ENCODE results near the gene PHF24. TPM values are rescaled to one million over a fixed set of nuclear protein-coding genes. Genes with fewer than 3 reads are reported as not detected.
"Not testable (repeated sequence)": the region's sequence is repeated elsewhere in the genome, so short reads cannot be mapped to it uniquely, and the experiment has no call there.

The PHF24 gene
- total RNA-seq, 1 donor from 2014 or later, result not detected

GRCh38 chr9:34996181-34996904 is 38.3 kb downstream of the PHF24 start:
- intact Hi-C loops (cut with micrococcal nuclease), result no loop called here

GRCh38 chr9:34996905-34997279 is 38.8 kb downstream of the PHF24 start:
- intact Hi-C loops (cut with micrococcal nuclease), result no loop called here

- intact Hi-C loops (cut with micrococcal nuclease), result no loop called here
These were observed 39.3 kb downstream of the PHF24 start for GRCh38 chr9:34997379-34997781.

- intact Hi-C loops (cut with micrococcal nuclease), result no loop called here
These were observed 40.2 kb downstream of the PHF24 start for GRCh38 chr9:34998266-34998665.

- intact Hi-C loops (cut with micrococcal nuclease), result no loop called here
These were observed 41.5 kb downstream of the PHF24 start for GRCh38 chr9:34999576-34999975.

- intact Hi-C loops (cut with micrococcal nuclease), result no loop called here
These were observed 42.6 kb downstream of the PHF24 start for GRCh38 chr9:35000535-35001284.

GRCh38 chr9:35001285-35001677 is 43.2 kb downstream of the PHF24 start:
- intact Hi-C loops (cut with micrococcal nuclease), result no loop called here

GRCh38 chr9:35001803-35002502 is 43.9 kb downstream of the PHF24 start:
- intact Hi-C loops (cut with micrococcal nuclease), result no loop called here

- intact Hi-C loops (cut with micrococcal nuclease), result no loop called here
These were observed 44.5 kb downstream of the PHF24 start for GRCh38 chr9:35002623-35003022.

GRCh38 chr9:35004299-35004698 is 46.2 kb downstream of the PHF24 start:
- intact Hi-C loops (cut with micrococcal nuclease), result not testable (repeated sequence)

GRCh38 chr9:35010351-35010958 is 52.4 kb downstream of the PHF24 start:
- intact Hi-C loops (cut with micrococcal nuclease), result no loop called here

GRCh38 chr9:35014517-35014916 is 56.4 kb downstream of the PHF24 start:
- intact Hi-C loops (cut with micrococcal nuclease), result no loop called here

- intact Hi-C loops (cut with micrococcal nuclease), result not testable (repeated sequence)
These were observed 65.4 kb downstream of the PHF24 start for GRCh38 chr9:35023443-35023842.

- intact Hi-C loops (cut with micrococcal nuclease), result no loop called here
These were observed 68.6 kb downstream of the PHF24 start for GRCh38 chr9:35026671-35027070.

- intact Hi-C loops (cut with micrococcal nuclease), result no loop called here
These were observed 69.3 kb downstream of the PHF24 start for GRCh38 chr9:35027374-35027773.

- intact Hi-C loops (cut with micrococcal nuclease), result no loop called here
These were observed 69.8 kb downstream of the PHF24 start for GRCh38 chr9:35027860-35028259.

- intact Hi-C loops (cut with micrococcal nuclease), result no loop called here
These were observed 70.3 kb downstream of the PHF24 start for GRCh38 chr9:35028341-35028740.

- intact Hi-C loops (cut with micrococcal nuclease), result no loop called here
These were observed 71.2 kb downstream of the PHF24 start for GRCh38 chr9:35029241-35029640.

GRCh38 chr9:35029852-35030251 is 71.8 kb downstream of the PHF24 start:
- intact Hi-C loops (cut with micrococcal nuclease), result no loop called here

Data from T-helper 2 cell treated with Interferon-gamma antibody and Interleukin-4, amounts not matched to agents 100 ng/mL and 5 ng/mL, for 36 hours (primary cell).